Stimulated activated CD8-positive, alpha-beta memory T cell treated with anti-CD3 and anti-CD28 coated beads, Interleukin-7, amount 100 ng/mL, for 48 hours (primary cell): ENCODE results near the gene MEMO1.
"Not testable (repeated sequence)": the region's sequence is repeated elsewhere in the genome, so short reads cannot be mapped to it uniquely, and the experiment has no call there.

Experiments
- DNase-seq, 2 donors: peaks; one replicate each; pipeline ENCODE4 v3.0.0-alpha.2; 2020; ENCODE audit warnings: low read depth in 1 of 2; ENCODE audit errors: extremely low read depth in 1 of 2

MEMO1 gene

GRCh38 chr2:31919499-31919898, 91.3 kb downstream of the MEMO1 start:
- no peak for DNase-seq

GRCh38 chr2:31909661-31910060, 101.1 kb downstream of the MEMO1 start:
- DNase-seq: no peak

DNA sequence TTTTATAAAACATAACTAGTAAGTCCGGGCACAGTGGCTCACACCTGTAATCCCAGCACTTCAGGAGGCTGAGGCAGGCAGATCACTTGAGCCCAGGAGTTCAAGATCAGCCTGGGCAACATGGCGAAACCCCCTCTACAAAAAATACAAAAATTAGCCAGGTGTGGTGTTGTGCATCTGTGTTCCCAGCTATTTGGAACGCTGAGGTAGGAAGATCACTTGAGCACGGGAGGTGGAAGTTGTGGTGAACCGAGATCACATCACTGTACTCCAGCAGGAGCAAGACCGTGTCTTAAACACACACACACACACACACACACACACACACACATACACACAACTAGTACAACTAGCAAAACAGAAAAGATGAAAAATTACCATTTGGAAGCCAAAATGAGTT, 103.3 kb downstream of the MEMO1 start:
- DNase-seq: not testable (repeated sequence)

- no peak for DNase-seq
Observed at GRCh38 chr2:31903109-31903780, 107.6 kb downstream of the MEMO1 start.

DNA sequence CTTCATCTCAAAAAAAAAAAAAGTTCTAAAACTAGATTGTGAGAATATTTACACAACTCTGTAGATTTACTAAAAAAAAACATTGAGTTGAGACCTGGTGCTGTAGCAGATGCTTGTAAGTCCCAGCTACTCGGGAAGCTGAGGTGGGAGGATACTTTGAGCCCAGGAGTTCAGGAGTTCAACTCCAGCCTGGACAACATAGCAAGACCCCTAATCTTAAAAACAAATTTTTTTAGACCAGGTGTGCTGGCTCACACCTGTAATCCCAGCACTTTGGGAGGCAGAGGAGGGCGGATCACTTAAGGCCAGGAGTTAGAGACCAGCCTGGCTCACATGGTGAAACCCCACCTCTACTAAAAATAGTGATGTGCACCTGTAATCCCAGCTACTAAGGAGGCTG, 108.9 kb downstream of the MEMO1 start:
- no peak for DNase-seq

DNA sequence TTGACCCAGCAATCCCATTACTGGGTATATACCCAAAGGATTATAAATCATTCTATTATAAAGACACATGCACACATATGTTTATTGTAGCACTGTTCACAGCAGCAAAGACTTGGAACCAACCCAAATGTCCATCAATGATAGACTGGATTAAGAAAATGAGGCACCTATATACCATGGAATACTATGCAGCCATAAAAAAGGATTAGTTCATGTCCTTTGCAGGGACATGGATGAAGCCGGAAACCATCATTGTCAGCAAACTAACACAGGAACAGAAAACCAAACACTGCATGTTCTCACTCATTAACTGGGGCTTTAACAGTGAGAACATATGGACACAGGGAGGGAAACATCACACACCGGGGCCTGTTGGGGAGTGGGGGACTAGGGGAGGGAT, 110.7 kb downstream of the MEMO1 start:
- not testable (repeated sequence) for DNase-seq

DNA sequence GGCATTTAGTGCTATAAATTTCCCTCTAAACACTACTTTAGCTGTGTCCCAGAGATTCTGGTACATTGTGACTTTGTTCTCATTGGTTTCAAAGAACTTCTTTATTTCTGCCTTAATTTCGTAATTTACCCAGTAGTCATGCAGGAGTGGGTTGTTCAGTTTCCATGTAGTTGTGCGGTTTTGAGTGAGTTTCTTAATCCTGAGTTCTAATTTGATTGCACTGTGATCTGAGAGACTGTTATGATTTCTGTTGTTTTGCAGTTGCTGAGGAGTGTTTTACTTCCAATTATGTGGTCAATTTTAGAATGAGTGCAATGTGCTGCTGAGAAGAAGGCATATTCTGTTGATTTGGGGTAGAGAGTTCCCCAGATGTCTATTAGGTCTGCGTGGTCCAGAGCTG, 112.5 kb downstream of the MEMO1 start:
- DNase-seq: not testable (repeated sequence)

GRCh38 chr2:31897340-31897739, 113.5 kb downstream of the MEMO1 start:
- not testable (repeated sequence) for DNase-seq

GRCh38 chr2:31896293-31896692, 114.5 kb downstream of the MEMO1 start:
- DNase-seq: no peak

- no peak for DNase-seq
Observed at GRCh38 chr2:31894656-31895055, 116.2 kb downstream of the MEMO1 start.

DNA sequence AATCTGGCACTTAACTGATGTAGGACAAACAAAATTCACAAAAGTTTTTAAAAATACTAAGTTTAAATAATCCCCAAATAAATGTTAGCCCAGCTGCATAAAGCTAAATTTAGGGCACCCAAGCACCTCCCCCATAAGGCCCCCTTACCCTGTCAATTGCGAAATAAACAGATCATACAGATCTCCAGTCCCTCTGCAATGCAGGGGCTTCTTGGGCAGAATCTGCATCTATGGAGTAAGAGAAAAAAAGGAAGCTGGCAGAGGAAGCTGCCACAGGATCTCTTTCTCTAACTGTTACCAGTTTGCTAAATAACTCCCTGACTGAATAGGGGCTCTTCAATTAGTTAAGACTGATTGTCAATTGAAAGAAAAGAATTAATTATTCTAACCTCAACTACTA, 117.7 kb downstream of the MEMO1 start:
- DNase-seq: no peak

GRCh38 chr2:31889044-31889443, 121.8 kb downstream of the MEMO1 start:
- no peak for DNase-seq

DNA sequence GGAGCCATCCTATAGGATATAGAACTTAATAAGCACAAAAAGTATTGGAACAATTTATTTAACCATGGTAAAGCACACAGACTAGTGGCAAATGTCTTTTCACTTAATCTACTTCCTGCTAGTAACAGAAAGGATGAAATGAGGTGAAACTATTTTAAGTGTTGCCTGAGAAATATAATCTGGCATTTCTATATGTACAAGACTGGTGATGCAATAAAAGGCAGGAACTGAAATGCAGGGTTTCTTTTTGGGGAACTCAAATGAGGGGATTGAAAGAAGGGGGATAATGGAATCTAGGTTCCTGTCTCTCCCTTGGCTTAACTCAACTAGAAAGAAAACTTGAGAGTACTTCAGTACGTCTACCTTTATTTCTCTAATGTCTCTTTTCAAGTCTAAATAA, 122.3 kb downstream of the MEMO1 start:
- DNase-seq: no peak

DNA sequence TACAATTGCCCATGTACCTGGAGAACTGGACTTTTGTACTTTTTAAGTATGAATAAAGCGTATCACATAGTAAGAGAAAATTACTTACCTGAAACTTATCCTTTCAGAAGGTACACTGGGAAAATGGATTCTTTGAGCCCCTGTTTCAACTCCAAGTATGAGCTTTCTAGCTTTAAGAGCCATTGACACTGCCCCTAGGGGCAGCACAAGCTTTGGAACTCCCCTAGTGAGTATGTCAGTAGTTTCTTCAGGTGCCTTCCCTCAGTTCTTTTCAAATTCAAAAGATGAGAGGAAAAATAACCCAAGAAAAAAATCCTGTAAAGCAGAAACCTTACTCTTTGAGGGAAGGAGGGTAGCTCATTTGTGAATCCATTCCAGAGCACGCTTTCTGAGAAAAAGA, 124.1 kb downstream of the MEMO1 start:
- no peak for DNase-seq

DNA sequence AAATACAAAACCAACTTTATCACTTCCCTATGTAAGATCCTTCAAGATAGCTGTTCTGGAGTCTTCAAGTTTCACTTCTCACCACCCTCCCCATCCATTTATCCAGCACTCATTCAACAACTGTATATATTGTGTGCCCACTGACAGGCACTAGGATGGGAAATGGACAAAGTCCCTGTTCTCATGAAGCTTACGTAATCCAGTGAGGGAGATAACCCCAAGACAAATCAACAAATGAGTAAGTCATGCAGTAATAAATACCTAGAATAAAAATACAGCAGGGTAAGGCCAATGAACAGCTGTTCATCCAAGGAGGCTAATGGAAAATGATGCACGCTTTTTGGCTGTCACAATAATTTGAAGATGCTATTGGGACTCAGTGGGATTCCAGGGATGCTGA, 133.8 kb downstream of the MEMO1 start:
- DNase-seq: no peak

DNA sequence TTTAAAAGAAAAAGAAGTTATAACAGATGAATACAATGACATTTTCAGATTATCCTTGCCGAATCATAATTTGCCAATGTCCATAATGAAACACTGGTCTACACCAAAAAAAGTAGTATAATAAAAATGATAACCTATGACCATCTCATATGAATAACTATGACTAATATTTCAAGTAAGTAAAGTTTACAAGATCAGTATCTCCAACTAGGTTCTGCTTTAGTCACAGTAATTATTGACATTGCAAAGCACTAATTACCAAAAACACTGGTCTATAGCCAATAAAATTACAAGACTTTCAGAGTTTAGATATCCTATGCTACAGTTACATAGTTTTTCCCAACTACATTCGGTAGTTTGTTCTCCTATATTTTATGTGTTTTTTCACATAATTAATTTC, 136.7 kb downstream of the MEMO1 start:
- no peak for DNase-seq

GRCh38 chr2:31865215-31865614, 145.6 kb downstream of the MEMO1 start:
- DNase-seq: no peak

DNA sequence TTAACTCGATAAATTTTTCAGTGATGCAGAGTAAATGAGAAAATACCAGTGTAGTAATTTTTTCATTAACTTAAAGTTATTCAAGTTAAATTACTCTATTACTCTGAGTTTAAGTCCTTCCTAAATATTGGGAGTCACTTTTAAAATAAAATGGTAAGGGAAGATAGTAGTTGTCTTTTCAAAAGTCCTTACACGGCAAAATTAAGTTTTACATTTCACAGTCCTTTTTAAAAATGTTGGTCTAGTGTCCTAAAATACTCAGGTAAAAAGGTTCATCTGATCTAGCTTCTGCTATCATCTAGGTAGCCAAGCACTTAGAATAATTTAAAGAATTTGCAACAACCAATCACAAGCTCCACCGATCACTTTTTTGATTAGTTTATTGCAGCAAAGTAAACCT, 146.9 kb downstream of the MEMO1 start:
- DNase-seq: no peak

GRCh38 chr2:31863015-31863656, 147.7 kb downstream of the MEMO1 start:
- DNase-seq: not testable (repeated sequence)

DNA sequence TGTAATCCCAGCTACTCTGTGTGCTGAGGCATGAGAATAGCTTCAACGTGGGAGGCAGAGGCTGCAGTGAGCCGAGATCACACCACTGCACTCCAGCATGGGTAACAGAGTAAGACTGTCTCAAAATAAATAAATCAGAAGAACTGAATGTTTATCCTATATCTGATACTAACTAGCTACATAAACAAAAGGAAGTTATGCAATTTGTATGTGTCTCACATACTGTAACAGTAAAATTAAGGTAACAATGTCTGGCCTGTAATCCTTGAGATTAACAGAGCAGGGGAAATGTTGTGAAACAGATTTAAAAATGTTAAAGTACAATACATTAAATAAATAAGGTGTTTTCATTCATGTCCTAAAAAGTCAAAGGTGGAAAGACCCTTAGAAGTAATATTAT, 150.8 kb downstream of the MEMO1 start:
- no peak for DNase-seq

DNA sequence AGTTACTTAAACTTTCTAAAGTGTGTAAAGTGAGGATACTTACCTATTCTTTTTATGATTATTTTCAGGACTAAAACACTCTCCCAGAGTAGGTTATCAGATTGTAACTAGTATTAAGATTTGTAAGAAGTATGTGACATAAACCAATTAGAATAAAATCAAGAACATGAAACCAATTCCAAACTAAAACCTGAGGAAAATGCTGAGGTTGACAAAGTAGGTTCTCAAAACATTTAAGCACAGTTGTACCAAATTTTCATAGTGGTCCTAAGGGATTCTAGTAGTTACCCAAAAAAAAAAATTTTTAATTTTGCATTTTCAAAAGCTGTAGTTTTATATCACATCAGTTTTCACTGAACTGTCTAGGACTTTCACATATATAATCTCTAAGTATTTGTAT, 157.3 kb downstream of the MEMO1 start:
- DNase-seq: no peak

DNA sequence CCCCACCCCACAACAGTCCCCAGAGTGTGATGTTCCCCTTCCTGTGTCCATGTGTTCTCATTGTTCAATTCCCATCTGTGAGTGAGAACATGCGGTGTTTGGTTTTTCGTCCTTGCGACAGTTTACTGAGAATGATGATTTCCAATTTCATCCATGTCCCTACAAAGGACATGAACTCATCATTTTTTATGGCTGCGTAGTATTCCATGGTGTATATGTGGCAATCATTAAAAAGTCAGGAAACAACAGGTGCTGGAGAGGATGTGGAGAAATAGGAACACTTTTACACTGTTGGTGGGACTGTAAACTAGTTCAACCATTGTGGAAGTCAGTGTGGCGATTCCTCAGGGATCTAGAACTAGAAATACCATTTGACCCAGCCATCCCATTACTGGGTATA, 168.7 kb downstream of the MEMO1 start:
- DNase-seq: not testable (repeated sequence)

DNA sequence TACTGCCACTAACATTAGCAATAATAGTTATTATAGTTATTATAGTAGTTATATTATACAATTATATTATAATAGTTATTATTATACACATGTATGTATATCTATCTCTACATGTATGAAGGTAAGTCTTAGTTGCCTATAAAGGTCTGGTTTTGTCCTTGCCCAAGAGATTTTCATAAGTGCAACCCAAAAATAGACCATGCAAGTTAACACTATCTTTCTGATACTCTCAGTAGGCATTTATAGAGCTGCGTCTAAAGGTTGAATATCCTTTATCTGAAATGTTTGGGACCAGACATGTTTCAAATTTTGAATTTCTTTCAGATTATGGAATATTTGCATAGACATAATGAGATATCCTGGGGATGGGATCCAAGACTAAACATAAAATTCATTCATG, 175.4 kb downstream of the MEMO1 start:
- no peak for DNase-seq
